Thoracic aorta (tissue), 2 donors: ENCODE data around the gene CDCA3. TPM values are rescaled to one million over a fixed set of nuclear protein-coding genes. Genes with fewer than 3 reads are reported as not detected.

ENCODE experiments used
- ATAC-seq: fragments of 150-250 bp; one replicate; pipeline ENCODE4 v1.8.0; 2017; ENCODE audit warnings: low read depth; ENCODE audit not compliant: insufficient number of reproducible peaks, low FRiP score
- DNase-seq: peaks from one replicate; pipeline ENCODE4 v3.0.0-alpha.2; 2020; ENCODE audit warnings: low spot score
- H3K27ac ChIP-seq, 2 donors: fragments of 200-600 bp; sonication (generic); 1 replicate in 1 of 2; 2 replicates in 1 of 2; pipeline ENCODE4 v1.5.1; 2016; ENCODE audit warnings: mild to moderate bottlenecking in 2 of 2, moderate library complexity in 2 of 2
- H3K27me3 ChIP-seq: fragments of 200-600 bp; sonication (generic); replicated peaks from 2 replicates; pipeline ENCODE4 v1.6.0; 2016; ENCODE audit warnings: mild to moderate bottlenecking; ENCODE audit not compliant: insufficient read depth
- H3K36me3 ChIP-seq: fragments of 200-600 bp; sonication (generic); one replicate; pipeline ENCODE4 v1.5.1; 2016
- H3K4me1 ChIP-seq, 2 donors: fragments of 200-600 bp; sonication (generic); 1 replicate in 1 of 2; 2 replicates in 1 of 2; pipeline versions ENCODE4 v1.5.1 to v1.6.0; 2016; ENCODE audit warnings: low read depth in 2 of 2, mild to moderate bottlenecking in 1 of 2; ENCODE audit not compliant: control insufficient read depth in 1 of 2
- H3K4me3 ChIP-seq: fragments of 200-600 bp; sonication (generic); 2 replicates; pipeline ENCODE4 v1.5.1; 2016; ENCODE audit warnings: mild to moderate bottlenecking
- H3K9me3 ChIP-seq: fragments of 200-600 bp; sonication (generic); 2 replicates; pipeline ENCODE4 v1.5.1; 2016
- total RNA-seq, 2 donors: library from RNA; depleted of rRNA; stranded (reverse); fragments of >200 nt; gene quantifications; one replicate each; pipeline versions ENCODE4 v1.1.0 to v1.2.3, GENCODE V29; 2016
- TF ChIP-seq, protein P1 (sequence below): fragments of 200-600 bp; sonication (generic); IDR thresholded peaks from one replicate; pipeline ENCODE4 v1.5.1; 2019; ENCODE audit warnings: antibody characterized with exemption

The CDCA3 gene
- total RNA-seq, 2 donors from 2014 or later: 1.8 to 1.9 TPM

DNA sequence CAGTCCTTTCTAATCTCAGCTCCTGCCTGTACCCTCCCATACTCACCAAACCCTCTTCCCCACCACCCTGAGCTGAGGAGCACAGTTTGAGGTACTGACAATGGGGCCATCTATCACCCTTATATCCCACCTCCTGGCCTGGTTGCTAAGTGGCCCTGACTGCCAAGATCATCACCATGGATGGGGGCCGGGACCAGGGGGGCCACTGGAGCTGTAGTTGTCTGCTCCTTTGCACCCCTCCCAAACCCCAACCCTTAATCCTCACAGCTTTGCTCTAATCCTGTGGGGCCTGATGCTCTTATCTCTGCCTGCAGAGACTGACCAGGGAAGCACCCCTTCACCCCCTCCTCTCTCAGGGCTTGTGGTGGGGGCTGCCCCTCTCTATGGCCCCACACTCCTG, 10.8 kb downstream of the CDCA3 start:
- ATAC-seq: no peak
- H3K4me3 ChIP-seq: no peak overlapping the region
- H3K27me3 ChIP-seq: no peaks in the 10 kb centered on the region
- no peak overlapping the region for H3K27ac ChIP-seq
- H3K36me3 ChIP-seq: peaks cover 37% of the 10 kb centered on the region
- TF ChIP-seq, protein P1, sequence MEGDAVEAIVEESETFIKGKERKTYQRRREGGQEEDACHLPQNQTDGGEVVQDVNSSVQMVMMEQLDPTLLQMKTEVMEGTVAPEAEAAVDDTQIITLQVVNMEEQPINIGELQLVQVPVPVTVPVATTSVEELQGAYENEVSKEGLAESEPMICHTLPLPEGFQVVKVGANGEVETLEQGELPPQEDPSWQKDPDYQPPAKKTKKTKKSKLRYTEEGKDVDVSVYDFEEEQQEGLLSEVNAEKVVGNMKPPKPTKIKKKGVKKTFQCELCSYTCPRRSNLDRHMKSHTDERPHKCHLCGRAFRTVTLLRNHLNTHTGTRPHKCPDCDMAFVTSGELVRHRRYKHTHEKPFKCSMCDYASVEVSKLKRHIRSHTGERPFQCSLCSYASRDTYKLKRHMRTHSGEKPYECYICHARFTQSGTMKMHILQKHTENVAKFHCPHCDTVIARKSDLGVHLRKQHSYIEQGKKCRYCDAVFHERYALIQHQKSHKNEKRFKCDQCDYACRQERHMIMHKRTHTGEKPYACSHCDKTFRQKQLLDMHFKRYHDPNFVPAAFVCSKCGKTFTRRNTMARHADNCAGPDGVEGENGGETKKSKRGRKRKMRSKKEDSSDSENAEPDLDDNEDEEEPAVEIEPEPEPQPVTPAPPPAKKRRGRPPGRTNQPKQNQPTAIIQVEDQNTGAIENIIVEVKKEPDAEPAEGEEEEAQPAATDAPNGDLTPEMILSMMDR: no peak
- DNase-seq: no peak
- H3K9me3 ChIP-seq: no peaks in the 10 kb centered on the region
- no peaks in the 10 kb centered on the region for H3K4me1 ChIP-seq

DNA sequence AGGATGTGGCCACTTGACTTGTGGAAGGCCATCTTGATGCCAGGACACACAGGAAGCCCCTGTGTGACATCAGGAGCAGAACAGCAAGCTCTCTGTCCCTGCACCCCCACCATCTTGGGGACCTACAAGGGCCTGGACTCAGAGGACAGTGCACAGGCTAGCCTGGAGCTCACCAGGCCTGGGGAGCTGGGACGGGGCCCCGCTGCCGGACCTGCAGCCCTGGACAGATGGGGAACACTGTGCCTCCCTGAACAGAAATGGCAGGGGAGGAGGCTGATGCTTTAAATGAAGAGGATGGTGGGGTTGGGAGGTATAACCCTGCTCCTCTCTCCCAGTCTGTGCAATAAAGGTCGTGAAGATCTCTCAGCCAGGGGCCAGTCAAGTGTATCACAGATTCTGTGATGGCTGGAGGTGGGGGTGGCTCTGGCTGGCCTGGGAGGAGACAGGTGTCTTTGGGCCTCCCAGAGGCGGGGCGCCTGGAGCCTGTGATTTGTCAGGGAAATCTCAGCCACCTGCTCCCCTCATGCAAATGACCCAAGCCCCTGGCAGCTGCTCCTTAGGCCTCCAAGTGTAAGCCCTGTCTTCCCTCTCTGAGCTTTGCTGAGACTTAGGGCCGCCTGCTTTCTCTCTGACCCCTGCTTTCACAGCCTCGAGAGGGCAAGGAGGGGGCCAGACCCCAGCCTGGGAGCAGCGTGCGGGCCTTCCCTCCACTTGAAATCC, 11.4 kb downstream of the CDCA3 start:
- no peaks in the 10 kb centered on the region for H3K4me1 ChIP-seq
- H3K27me3 ChIP-seq: no peaks in the 10 kb centered on the region
- TF ChIP-seq, protein P1: no peak
- no peak overlapping the region for H3K4me3 ChIP-seq
- no peak for DNase-seq
- no peak for ATAC-seq
- no peak overlapping the region for H3K27ac ChIP-seq
- peaks cover 32% of the 10 kb centered on the region for H3K36me3 ChIP-seq
- H3K9me3 ChIP-seq: no peaks in the 10 kb centered on the region

GRCh38 chr12:6838854-6839253, 12.2 kb downstream of the CDCA3 start:
- ATAC-seq: no peak
- H3K36me3 ChIP-seq: peaks cover 35% of the 10 kb centered on the region
- no peaks in the 10 kb centered on the region for H3K27me3 ChIP-seq
- H3K4me3 ChIP-seq: no peak overlapping the region
- DNase-seq: no peak
- TF ChIP-seq, protein P1: no peak
- no peak overlapping the region for H3K27ac ChIP-seq
- no peaks in the 10 kb centered on the region for H3K4me1 ChIP-seq
- H3K9me3 ChIP-seq: no peaks in the 10 kb centered on the region

DNA sequence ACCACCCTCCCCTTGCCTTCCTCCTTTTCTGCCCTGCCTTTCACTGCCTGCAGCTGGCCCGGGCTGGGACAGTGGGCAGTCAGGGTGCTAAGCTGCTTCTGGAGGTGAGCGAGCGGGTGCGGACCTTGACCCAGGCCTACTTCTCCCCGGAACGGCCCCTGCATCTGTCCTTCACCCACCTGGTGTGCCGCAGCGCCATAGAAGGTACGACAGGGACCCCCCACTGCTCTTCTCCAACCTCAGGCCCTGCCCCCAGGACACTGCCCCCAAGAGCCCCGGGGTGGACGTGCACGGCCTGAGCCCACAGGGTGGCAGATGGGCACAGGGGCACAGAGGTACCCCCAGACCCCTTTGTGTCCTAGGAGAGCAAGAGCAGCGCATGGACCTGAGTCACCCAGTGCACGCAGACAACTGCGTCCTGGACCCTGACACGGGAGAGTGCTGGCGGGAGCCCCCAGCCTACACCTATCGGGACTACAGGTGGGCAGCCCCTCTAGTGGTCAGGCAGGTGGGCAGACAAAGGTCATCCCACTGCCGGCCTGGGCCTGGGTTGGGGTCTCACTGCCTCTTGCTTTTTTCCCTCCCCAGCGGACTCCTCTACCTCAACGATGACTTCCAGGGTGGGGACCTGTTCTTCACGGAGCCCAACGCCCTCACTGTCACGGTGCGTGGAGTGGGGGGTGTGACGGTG, 13.6 kb downstream of the CDCA3 start:
- H3K36me3 ChIP-seq: peaks cover 38% of the 10 kb centered on the region
- no peak for DNase-seq

GRCh38 chr12:6836851-6837250, 14.2 kb downstream of the CDCA3 start:
- Histone ChIP-seq H3K4me3 (no peak overlapping the region), H3K27me3 (no peaks in the 10 kb centered on the region), H3K36me3 (peaks cover 38% of the 10 kb centered on the region), H3K27ac (no peak overlapping the region), H3K9me3 (no peaks in the 10 kb centered on the region), H3K4me1 (peaks cover 0 to 7% of the 10 kb centered on the region in 2 donors)
- DNase-seq: no peak
- no peak for ATAC-seq
- TF ChIP-seq, protein P1: no peak

More for the DNA sequence above, 13.6 kb downstream of the CDCA3 start:
- Histone ChIP-seq H3K4me1 (peaks cover 0 to 7% of the 10 kb centered on the region in 2 donors), H3K9me3 (no peaks in the 10 kb centered on the region), H3K27me3 (no peaks in the 10 kb centered on the region), H3K4me3 (no peak overlapping the region), H3K27ac (no peak overlapping the region)
- TF ChIP-seq, protein P1: no peak
- no peak for ATAC-seq
